GM18861 (cell line): ENCODE measurements around the gene CHD8.
"Not testable (repeated sequence)": the region's sequence is repeated elsewhere in the genome, so short reads cannot be mapped to it uniquely, and the experiment has no call there.

Experiments used
- ATAC-seq: cut with Tn5 transposase; IDR thresholded peaks from one replicate; pipeline ENCODE4 v1.9.1; 2021; ENCODE audit not compliant: unreplicated experiment

CHD8 gene, protein sequence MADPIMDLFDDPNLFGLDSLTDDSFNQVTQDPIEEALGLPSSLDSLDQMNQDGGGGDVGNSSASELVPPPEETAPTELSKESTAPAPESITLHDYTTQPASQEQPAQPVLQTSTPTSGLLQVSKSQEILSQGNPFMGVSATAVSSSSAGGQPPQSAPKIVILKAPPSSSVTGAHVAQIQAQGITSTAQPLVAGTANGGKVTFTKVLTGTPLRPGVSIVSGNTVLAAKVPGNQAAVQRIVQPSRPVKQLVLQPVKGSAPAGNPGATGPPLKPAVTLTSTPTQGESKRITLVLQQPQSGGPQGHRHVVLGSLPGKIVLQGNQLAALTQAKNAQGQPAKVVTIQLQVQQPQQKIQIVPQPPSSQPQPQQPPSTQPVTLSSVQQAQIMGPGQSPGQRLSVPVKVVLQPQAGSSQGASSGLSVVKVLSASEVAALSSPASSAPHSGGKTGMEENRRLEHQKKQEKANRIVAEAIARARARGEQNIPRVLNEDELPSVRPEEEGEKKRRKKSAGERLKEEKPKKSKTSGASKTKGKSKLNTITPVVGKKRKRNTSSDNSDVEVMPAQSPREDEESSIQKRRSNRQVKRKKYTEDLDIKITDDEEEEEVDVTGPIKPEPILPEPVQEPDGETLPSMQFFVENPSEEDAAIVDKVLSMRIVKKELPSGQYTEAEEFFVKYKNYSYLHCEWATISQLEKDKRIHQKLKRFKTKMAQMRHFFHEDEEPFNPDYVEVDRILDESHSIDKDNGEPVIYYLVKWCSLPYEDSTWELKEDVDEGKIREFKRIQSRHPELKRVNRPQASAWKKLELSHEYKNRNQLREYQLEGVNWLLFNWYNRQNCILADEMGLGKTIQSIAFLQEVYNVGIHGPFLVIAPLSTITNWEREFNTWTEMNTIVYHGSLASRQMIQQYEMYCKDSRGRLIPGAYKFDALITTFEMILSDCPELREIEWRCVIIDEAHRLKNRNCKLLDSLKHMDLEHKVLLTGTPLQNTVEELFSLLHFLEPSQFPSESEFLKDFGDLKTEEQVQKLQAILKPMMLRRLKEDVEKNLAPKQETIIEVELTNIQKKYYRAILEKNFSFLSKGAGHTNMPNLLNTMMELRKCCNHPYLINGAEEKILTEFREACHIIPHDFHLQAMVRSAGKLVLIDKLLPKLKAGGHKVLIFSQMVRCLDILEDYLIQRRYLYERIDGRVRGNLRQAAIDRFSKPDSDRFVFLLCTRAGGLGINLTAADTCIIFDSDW (N-terminal part only)

GRCh38 chr14:21455912-21456667 is at the start of gene CHD8:
Gene CHD8 (minus strand): TSS chr14:21456123. CDS start chr14:21431643, 24,480 bp downstream.
- ATAC-seq: peak; percentile 95

GRCh38 chr14:21505012-21505553 is 49.2 kb upstream of the CHD8 start:
- ATAC-seq: peak; percentile 83

GRCh38 chr14:21503376-21503775 is 47.5 kb upstream of the CHD8 start:
- ATAC-seq: no peak

DNA sequence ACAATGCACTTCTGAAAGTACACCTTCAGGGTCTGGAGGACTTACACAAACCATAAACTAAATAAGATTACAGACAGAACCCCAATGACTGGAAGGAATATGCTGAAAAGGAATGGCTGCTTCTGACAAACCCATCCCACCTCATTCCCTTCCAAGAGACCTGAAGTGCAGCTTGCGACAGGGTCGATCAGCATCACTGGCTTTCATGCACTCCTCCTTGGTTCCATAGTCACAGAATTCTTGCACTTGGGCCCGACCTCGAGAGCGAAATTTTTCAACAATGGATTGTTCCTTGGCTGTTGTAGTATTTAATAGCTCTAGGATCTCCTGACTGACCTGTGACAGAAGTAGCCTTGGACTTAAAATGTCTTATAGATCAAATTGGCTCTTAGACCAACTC is 45.6 kb upstream of the CHD8 start:
- no peak for ATAC-seq

DNA sequence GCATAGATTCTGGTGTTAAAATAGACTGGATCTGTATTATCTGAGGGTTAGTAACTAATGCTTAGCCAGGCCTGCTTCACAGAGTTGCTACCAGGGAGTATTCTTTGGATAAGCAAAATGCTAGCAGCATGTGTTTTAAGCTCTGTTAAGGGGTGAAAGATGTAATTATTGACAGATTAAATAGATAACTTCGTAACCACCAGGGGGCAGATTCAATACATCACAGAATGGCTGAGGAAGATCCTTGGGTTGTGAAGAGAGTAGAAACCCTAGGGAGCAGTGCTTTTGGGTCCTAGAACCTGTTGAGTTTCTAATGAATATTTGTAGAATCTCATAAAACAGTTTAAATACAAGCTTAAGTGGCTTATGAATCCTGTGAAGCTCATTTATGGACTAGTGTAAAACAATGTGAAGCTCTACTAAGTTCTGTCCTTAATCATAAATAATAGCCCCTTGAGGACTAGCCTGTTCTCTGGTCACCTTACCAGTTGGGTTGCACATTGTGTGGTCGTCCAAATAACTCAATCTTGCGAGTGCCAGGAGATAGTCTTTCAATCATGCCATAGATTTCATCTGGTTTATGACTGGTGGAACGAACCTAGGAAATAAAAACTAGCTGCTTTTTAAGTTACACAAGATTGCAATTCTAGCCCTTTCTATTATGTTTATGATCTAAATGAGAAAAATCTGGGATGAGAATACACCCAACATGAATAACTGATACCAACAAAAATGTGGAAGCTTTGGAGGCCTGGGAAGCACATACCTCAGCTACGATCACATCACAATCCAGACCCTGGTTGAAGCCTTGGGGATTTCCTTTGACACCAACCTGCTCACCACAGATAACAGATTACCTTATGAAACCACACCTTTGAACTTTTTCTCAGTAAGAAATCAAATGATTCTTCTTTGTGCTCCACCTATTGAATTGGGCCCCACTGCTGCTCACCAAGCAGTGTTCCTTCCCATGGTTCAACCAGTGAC is 42.9 kb upstream of the CHD8 start:
- no peak for ATAC-seq

DNA sequence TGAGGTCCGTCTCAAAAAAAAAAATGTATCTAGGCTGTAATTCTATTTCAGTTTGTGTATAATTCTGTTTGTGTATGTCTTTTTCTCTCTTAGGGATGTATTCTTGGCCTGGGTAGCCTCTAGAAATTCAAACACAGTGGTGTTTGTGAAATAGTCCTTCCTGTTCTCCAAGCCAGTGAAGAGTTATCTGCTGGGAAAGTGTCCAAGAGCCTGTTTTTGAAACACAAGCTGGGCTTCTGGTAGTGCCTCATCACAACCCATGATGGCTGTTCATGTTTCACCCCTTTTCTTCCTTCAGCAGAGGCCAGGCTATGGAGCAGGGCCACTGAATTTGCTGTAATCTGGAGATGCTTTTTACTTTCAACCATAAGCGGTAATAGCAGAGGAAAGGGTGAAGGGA is 40.5 kb upstream of the CHD8 start:
- no peak for ATAC-seq

- no peak for ATAC-seq
Measured at GRCh38 chr14:21494902-21495762, 39.2 kb upstream of the CHD8 start.

- no peak for ATAC-seq
Measured at GRCh38 chr14:21486640-21487087, 30.7 kb upstream of the CHD8 start.

DNA sequence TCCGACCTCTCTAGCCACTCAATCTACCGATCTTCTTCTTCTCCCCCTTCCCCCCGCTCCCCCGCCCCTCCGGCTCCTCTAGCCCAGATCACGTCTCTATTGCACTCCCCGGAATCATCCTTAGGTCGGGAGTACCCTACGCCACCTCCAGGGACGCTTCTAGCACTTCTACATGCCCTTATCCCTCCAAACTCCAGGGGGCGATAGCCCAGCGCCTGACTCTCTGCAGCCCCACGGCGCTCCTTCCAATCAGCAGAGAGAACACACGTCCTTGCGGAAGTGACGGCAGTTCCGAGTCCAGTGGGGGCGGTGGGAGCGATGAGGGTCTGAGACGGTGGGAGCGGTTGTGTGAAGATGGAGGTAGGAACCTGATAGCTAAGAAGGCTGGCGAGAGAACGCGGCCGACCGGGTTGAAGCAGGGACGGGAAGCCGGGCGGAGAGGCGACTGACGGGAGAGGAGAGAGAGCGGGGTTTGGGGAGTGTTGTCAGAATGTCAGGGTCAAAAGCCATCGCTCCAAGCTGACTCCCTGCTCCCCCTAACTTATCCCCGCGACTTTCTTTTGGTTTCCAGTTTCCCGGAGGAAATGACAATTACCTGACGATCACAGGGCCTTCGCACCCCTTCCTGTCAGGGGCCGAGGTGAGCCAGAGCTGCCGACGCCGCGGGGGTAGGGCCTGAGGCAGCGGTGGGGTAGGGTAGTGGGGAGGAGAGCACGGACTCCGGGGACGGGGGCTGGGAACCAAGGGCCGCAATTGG is 21.2 kb upstream of the CHD8 start, which contains the start of the genes RAB2B and TOX4:
Gene RAB2B (minus strand): TSS at position 35 of the 757 bp plus-strand sequence. CDS start 87 bp downstream, outside the sequence.
Gene TOX4 (plus strand): TSS at position 271 of the 757 bp plus-strand sequence. CDS start 84 bp downstream, at position 355.
- peak; percentile 99 for ATAC-seq

DNA sequence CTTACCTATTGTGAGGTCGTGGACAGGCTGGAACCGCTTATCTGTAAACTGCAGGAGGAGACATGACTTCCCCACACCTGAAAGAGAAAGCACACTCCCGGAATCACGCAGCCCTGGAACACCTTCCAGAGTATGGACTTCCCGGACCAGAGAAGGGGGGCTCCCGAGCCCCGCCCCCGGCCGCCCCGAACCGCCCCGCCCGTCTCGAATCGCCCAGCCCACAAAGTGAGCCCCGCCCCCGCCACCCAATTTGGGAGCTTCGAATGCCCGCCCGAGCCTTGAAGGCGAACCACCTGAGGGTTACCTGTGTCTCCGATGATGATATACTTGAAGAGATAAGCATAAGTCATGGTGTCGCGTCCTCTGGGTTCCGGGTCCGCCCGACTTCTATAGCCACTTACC is 20.6 kb upstream of the CHD8 start:
- no peak for ATAC-seq

GRCh38 chr14:21475767-21476522 is 20.0 kb upstream of the CHD8 start:
- ATAC-seq: no peak

DNA sequence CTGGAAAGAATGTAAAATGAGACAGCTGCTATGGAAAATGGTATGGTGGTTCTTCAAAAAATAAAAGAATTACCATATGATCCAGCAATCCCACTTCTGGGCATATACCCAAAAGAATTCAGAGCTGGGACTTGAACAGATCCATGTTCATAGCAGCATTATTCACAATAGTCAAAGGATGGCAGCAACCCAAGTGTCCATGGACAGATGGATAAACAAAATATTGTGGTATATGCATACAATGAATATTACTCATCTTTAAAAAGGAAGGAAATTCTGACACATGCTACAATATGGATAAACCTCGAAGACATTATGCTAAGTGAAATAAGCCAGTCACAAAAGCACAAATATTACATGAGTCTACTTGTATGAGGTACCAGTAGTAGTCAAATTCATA is 11.7 kb upstream of the CHD8 start:
- no peak for ATAC-seq

DNA sequence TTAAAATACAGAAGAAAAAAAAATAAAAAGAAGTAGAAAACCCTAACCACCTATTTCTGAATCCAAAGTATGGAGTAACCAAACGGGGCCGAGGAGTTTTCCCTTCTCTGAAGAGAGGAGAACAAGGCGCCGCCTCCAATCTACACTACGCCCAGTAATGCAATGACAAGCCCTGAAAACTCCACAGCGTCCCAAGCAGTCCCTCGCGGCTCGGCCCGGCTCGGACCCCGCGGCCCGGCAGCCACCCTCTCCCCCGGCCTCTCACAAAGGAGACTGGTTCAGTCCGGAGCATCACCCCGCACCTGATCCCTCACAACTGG is 371 bp downstream of the CHD8 start:
- no peak for ATAC-seq

GRCh38 chr14:21454843-21455544 is 929 bp downstream of the CHD8 start:
- ATAC-seq: no peak

GRCh38 chr14:21449899-21450216 is 6.1 kb downstream of the CHD8 start:
- no peak for ATAC-seq

DNA sequence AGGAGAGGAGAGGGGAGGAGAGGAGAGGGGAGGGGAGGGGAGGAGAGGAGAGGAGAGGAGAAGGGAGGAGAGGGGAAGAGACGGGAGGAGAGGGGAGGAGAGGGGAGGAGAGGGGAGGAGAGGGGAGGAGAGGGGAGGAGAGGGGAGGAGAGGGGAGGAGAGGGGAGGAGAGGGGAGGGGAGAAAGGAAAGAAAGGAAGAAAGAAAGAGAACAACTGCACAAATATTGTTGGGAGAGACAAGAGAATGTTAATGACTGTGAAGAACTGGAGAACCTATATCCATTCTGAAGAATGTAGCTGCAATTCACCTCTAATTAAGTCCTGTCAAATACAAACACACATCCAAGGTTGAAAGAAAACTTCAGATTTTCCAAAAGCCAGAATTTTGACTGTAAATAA is 13.3 kb downstream of the CHD8 start:
- not testable (repeated sequence) for ATAC-seq
